AG09309 (cell line): Measurements from ENCODE around the gene KIAA0319L.

ENCODE experiments used
- DNase-seq: peaks from one replicate; pipeline ENCODE4 v3.0.0-alpha.2; 2010; ENCODE audit warnings: low read depth
- H3K4me3 ChIP-seq: 2 replicates; pipeline ENCODE4 v1.5.1; 2011; ENCODE audit warnings: mild to moderate bottlenecking, low read depth, low read length, moderate library complexity; ENCODE audit not compliant: control insufficient read depth
- CTCF ChIP-seq: IDR thresholded peaks from 2 replicates; pipeline ENCODE4 v1.5.1; 2011; ENCODE audit warnings: mild to moderate bottlenecking, low read depth, low read length, inconsistent platforms; ENCODE audit not compliant: insufficient read depth, control insufficient read depth; ENCODE audit errors: missing control alignments

Gene KIAA0319L

GRCh38 chr1:35398739-35399138 is 158.5 kb downstream of the KIAA0319L start:
- H3K4me3 ChIP-seq, result no peak overlapping the region
- no peak for TF ChIP-seq CTCF
- DNase-seq, result no peak

GRCh38 chr1:35394386-35394785 is 162.8 kb downstream of the KIAA0319L start:
- TF ChIP-seq CTCF, result no peak
- H3K4me3 ChIP-seq, result no peak overlapping the region
- DNase-seq, result no peak

- no peak overlapping the region for H3K4me3 ChIP-seq
- DNase-seq, result no peak
Observed at GRCh38 chr1:35390600-35391494, 166.4 kb downstream of the KIAA0319L start.

GRCh38 chr1:35386959-35387358 is 170.2 kb downstream of the KIAA0319L start:
- no peak for DNase-seq
- no peak for TF ChIP-seq CTCF
- H3K4me3 ChIP-seq, result no peak overlapping the region

More at GRCh38 chr1:35390600-35391494, 166.4 kb downstream of the KIAA0319L start:
- no peak for TF ChIP-seq CTCF

- TF ChIP-seq CTCF, result no peak
- H3K4me3 ChIP-seq, result no peak overlapping the region
- no peak for DNase-seq
Observed at GRCh38 chr1:35386290-35386689, 170.9 kb downstream of the KIAA0319L start.
